Right ventricle myocardium inferior (tissue), 1 donor: ENCODE data around the gene FGF16. TPM values are rescaled to one million over a fixed set of nuclear protein-coding genes. Genes with fewer than 3 reads are reported as not detected.
"Not testable (repeated sequence)": the region's sequence is repeated elsewhere in the genome, so short reads cannot be mapped to it uniquely, and the experiment has no call there.

Experiments
- ATAC-seq: fragments of 200-7000 bp; cut with Tn5 transposase; one replicate; pipeline ENCODE4 v1.9.1; 2020; ENCODE audit warnings: mild to moderate bottlenecking, moderate library complexity
- DNase-seq: peaks from one replicate; pipeline ENCODE4 v3.0.0; 2021; ENCODE audit errors: missing footprints
- intact Hi-C: fragments of 100-400 bp; cut with DNase I; formaldehyde crosslinking; loops from one replicate; pipeline ENCODE4 v1.11.0; 2022
- long read RNA-seq: library from polyadenylated mRNA; unstranded; transcript quantifications from one replicate; pipeline ENCODE4 v2.0.0, GENCODE V29; 2021
- total RNA-seq: library from RNA; stranded (reverse); fragmentation: NEBNext Ultra II Directional; extraction: Animal tissue kit (Norgen Biotek cat#: 25700); gene quantifications from one replicate; pipeline ENCODE4 v1.2.1, GENCODE V29; 2021
- donor health status: DM: no; HTN: yes; CAD: no; lungs with severe emphysema.

The FGF16 gene
- total RNA-seq: 0.24 TPM
- long read RNA-seq: 0 reads

GRCh38 chrX:77446908-77447652 lies at the start of gene FGF16:
Gene FGF16, plus strand, starts transcription at chrX:77447389. Its CDS starts 286 bp downstream, at chrX:77447675.
- DNase-seq (no peak), ATAC-seq (peak; percentile 50)
- intact Hi-C loops: loop anchor here (10.0 kb wide), 1 partner anchor 448 kb away; the partner anchor contains the start of genes COX7B and MAGT1

GRCh38 chrX:77398330-77398954 lies 48.7 kb upstream of the FGF16 start:
- intact Hi-C loops: no loop called here
- DNase-seq (no peak), ATAC-seq (no peak)

GRCh38 chrX:77404419-77404818 lies 42.8 kb upstream of the FGF16 start:
- no peak for ATAC-seq
- intact Hi-C loops: no loop called here
- no peak for DNase-seq

- DNase-seq, ATAC-seq, intact Hi-C loops: not testable (repeated sequence)
These were observed 39.4 kb upstream of the FGF16 start for GRCh38 chrX:77407821-77408220.

GRCh38 chrX:77412631-77413030 lies 34.6 kb upstream of the FGF16 start:
- DNase-seq (no peak), ATAC-seq (no peak)
- intact Hi-C loops: no loop called here

- intact Hi-C loops: no loop called here
- ATAC-seq (no peak), DNase-seq (no peak)
These were observed 32.0 kb upstream of the FGF16 start for GRCh38 chrX:77415161-77415560.

GRCh38 chrX:77415882-77416281 lies 31.3 kb upstream of the FGF16 start:
- ATAC-seq (no peak), DNase-seq (no peak)
- intact Hi-C loops: no loop called here

GRCh38 chrX:77422891-77423648 lies 24.1 kb upstream of the FGF16 start:
- no peak for DNase-seq
- ATAC-seq: no peak
- intact Hi-C loops: no loop called here

GRCh38 chrX:77426811-77427210 lies 20.4 kb upstream of the FGF16 start:
- no peak for DNase-seq
- no peak for ATAC-seq
- intact Hi-C loops: no loop called here

- ATAC-seq (no peak), DNase-seq (no peak)
- intact Hi-C loops: no loop called here
These were observed 19.6 kb upstream of the FGF16 start for GRCh38 chrX:77427611-77428010.

GRCh38 chrX:77428551-77428950 lies 18.6 kb upstream of the FGF16 start:
- DNase-seq: no peak
- ATAC-seq: no peak
- intact Hi-C loops: no loop called here

- peak; percentile 97 for ATAC-seq
These were observed 16.0 kb upstream of the FGF16 start for GRCh38 chrX:77431227-77431626.

GRCh38 chrX:77433001-77433400 lies 14.2 kb upstream of the FGF16 start:
- intact Hi-C loops: no loop called here
- DNase-seq (no peak), ATAC-seq (no peak)

More at GRCh38 chrX:77431227-77431626, 16.0 kb upstream of the FGF16 start:
- no peak for DNase-seq
- intact Hi-C loops: no loop called here

GRCh38 chrX:77434962-77435361 lies 12.2 kb upstream of the FGF16 start:
- intact Hi-C loops: no loop called here
- DNase-seq (no peak), ATAC-seq (no peak)

- ATAC-seq (no peak), DNase-seq (no peak)
- intact Hi-C loops: no loop called here
These were observed 10.9 kb upstream of the FGF16 start for GRCh38 chrX:77436271-77436670.

GRCh38 chrX:77436682-77437081 lies 10.5 kb upstream of the FGF16 start:
- DNase-seq: no peak
- intact Hi-C loops: no loop called here
- ATAC-seq: no peak

- DNase-seq (no peak), ATAC-seq (no peak)
- intact Hi-C loops: loop anchor here (10.0 kb wide), 1 partner anchor 454 kb away; the partner anchor contains the start of genes COX7B and MAGT1
These were observed 6.9 kb upstream of the FGF16 start for GRCh38 chrX:77440330-77440729.

- DNase-seq (no peak), ATAC-seq (no peak)
- intact Hi-C loops: loop anchor here (10.0 kb wide), 1 partner anchor 454 kb away; the partner anchor contains the start of genes COX7B and MAGT1
These were observed 6.2 kb upstream of the FGF16 start for GRCh38 chrX:77441033-77441432.

GRCh38 chrX:77441479-77441878 lies 5.7 kb upstream of the FGF16 start:
- ATAC-seq (no peak), DNase-seq (no peak)
- intact Hi-C loops: loop anchor here (10.0 kb wide), 1 partner anchor 453 kb away; the partner anchor contains the start of genes COX7B and MAGT1
